ENCODE measurements around the gene CHD3. TPM values are rescaled to one million over a fixed set of nuclear protein-coding genes. Genes with fewer than 3 reads are reported as not detected.

The CHD3 gene
- total and polyA plus RNA-seq, 8 donors = 35.9 to 143 (median 45.3) TPM

- no peak overlapping the region for H3K4me3 ChIP-seq
- no peak for ATAC-seq
- intact Hi-C loops (cut with DNase I) = no loop called here
- H3K27ac ChIP-seq = no peak overlapping the region
- no peaks in the 10 kb centered on the region for H3K4me1 ChIP-seq
- no peak for TF ChIP-seq CTCF (IDR thresholded peaks at IDR 0.05)
- DNase-seq = no peak
- no peaks in the 10 kb centered on the region for H3K36me3 ChIP-seq
- no peak for FAIRE-seq
- no peaks in the 10 kb centered on the region for H3K9me3 ChIP-seq
- WGBS, 2 donors = 28 to 31% methylated on average over 2 of the region's 2 CpGs
- peaks cover 0 to 6% (median 2%) of the 10 kb centered on the region in 4 donors for H3K27me3 ChIP-seq
These were observed 72.8 kb downstream of the CHD3 start for GRCh38 chr17:7961421-7961820.

Other genes with a start within 250 kb of the CHD3 start
- 1 to 10 TPM in 5 of 6 donors, under 1 TPM in 1; 0.79 to 1.9 (median 1.2) TPM for gene ATP1B2, start 237.9 kb upstream of the CHD3 start, total RNA-seq
- gene ATP1B2, start 237.9 kb upstream of the CHD3 start, polyA plus RNA-seq = 1 to 10 TPM; 1.3 to 6.7 TPM
- gene TP53, start 201.3 kb upstream of the CHD3 start, total RNA-seq = 10 to 100 TPM; 14.6 to 35.9 (median 28.5) TPM
- 10 to 100 TPM in 1 of 2 donors, 1 to 10 TPM in 1; 8.3 to 10.8 TPM for gene TP53, start 201.3 kb upstream of the CHD3 start, polyA plus RNA-seq
- gene WRAP53, start 200.3 kb upstream of the CHD3 start, total RNA-seq = 1 to 10 TPM; 2.0 to 5.0 (median 3.8) TPM
- 10 to 100 TPM in 1 of 2 donors, 1 to 10 TPM in 1; 9.1 to 13.5 TPM for gene WRAP53, start 200.3 kb upstream of the CHD3 start, polyA plus RNA-seq
- 1 to 10 TPM in 3 of 6 donors, under 1 TPM in 3; 0.37 to 1.3 (median 0.85) TPM for gene EFNB3, start 183.6 kb upstream of the CHD3 start, total RNA-seq
- gene EFNB3, start 183.6 kb upstream of the CHD3 start, polyA plus RNA-seq = 1 to 10 TPM in 1 of 2 donors, under 1 TPM in 1; 0.84 to 5.4 TPM
- gene DNAH2, start 171.0 kb upstream of the CHD3 start, total RNA-seq = under 1 TPM; 0.09 to 0.52 (median 0.19) TPM
- gene DNAH2, start 171.0 kb upstream of the CHD3 start, polyA plus RNA-seq = under 1 TPM; 0.38 TPM
- 10 to 100 TPM; 14.9 to 23.7 (median 17.3) TPM for gene KDM6B, start 54.6 kb upstream of the CHD3 start, total RNA-seq
- 10 to 100 TPM in 1 of 2 donors, 1 to 10 TPM in 1; 8.9 to 15.3 TPM for gene KDM6B, start 54.6 kb upstream of the CHD3 start, polyA plus RNA-seq
- gene TMEM88, start 33.7 kb upstream of the CHD3 start, total RNA-seq = 1 to 10 TPM; 2.1 to 4.2 (median 2.4) TPM
- gene TMEM88, start 33.7 kb upstream of the CHD3 start, polyA plus RNA-seq = 10 to 100 TPM; 21.6 to 28.5 TPM
- 10 to 100 TPM; 20.1 to 29.6 (median 26.6) TPM for gene NAA38, start 31.2 kb upstream of the CHD3 start, total RNA-seq
- gene NAA38, start 31.2 kb upstream of the CHD3 start, polyA plus RNA-seq = 10 to 100 TPM; 75.7 to 87.2 TPM
- gene CYB5D1, start 30.8 kb upstream of the CHD3 start, total RNA-seq = 10 to 100 TPM in 1 of 6 donors, 1 to 10 TPM in 5; 5.0 to 10.5 (median 8.4) TPM
- gene CYB5D1, start 30.8 kb upstream of the CHD3 start, polyA plus RNA-seq = 1 to 10 TPM; 4.9 to 8.5 TPM
- 1 to 10 TPM; 1.2 to 2.8 (median 2.0) TPM for gene RNF227, start 27.5 kb downstream of the CHD3 start, total RNA-seq
- gene RNF227, start 27.5 kb downstream of the CHD3 start, polyA plus RNA-seq = 1 to 10 TPM; 1.6 to 3.0 TPM
- gene KCNAB3, start 41.1 kb downstream of the CHD3 start, total RNA-seq = 1 to 10 TPM in 3 of 6 donors, under 1 TPM in 3; 0.51 to 1.6 (median 0.98) TPM
- gene KCNAB3, start 41.1 kb downstream of the CHD3 start, polyA plus RNA-seq = 1 to 10 TPM; 4.7 to 8.1 TPM
- gene TRAPPC1, start 43.2 kb downstream of the CHD3 start, total RNA-seq = 10 to 100 TPM; 27.3 to 67.1 (median 39.2) TPM
- 10 to 100 TPM; 56.0 to 66.0 TPM for gene TRAPPC1, start 43.2 kb downstream of the CHD3 start, polyA plus RNA-seq
- 10 to 100 TPM in 2 of 6 donors, 1 to 10 TPM in 4; 5.8 to 17.9 (median 8.5) TPM for gene CNTROB, start 43.4 kb downstream of the CHD3 start, total RNA-seq
- gene CNTROB, start 43.4 kb downstream of the CHD3 start, polyA plus RNA-seq = 10 to 100 TPM; 30.8 to 46.1 TPM
- under 1 TPM in 4 of 6 donors, not detected in 2; 0.22 to 0.47 (median 0.28) TPM for gene GUCY2D, start 113.8 kb downstream of the CHD3 start, total RNA-seq
- gene GUCY2D, start 113.8 kb downstream of the CHD3 start, polyA plus RNA-seq = under 1 TPM; 0.02 to 0.04 TPM
- gene ALOX15B, start 150.3 kb downstream of the CHD3 start, total RNA-seq = 1 to 10 TPM in 1 of 6 donors, under 1 TPM in 4, not detected in 1; 0.09 to 4.7 (median 0.37) TPM
- gene ALOX15B, start 150.3 kb downstream of the CHD3 start, polyA plus RNA-seq = under 1 TPM; 0.05 to 0.19 TPM
- under 1 TPM in 1 of 6 donors, not detected in 5; 0.31 TPM for gene ALOX12B, start 198.9 kb downstream of the CHD3 start, total RNA-seq
- under 1 TPM in 1 of 2 donors, not detected in 1; 0.16 TPM for gene ALOX12B, start 198.9 kb downstream of the CHD3 start, polyA plus RNA-seq
- not detected for gene ALOXE3, start 229.7 kb downstream of the CHD3 start, total RNA-seq
- under 1 TPM in 1 of 2 donors, not detected in 1; 0.35 TPM for gene ALOXE3, start 229.7 kb downstream of the CHD3 start, polyA plus RNA-seq
- not detected for gene HES7, start 235.3 kb downstream of the CHD3 start, total RNA-seq
- under 1 TPM; 0.08 to 0.16 TPM for gene HES7, start 235.3 kb downstream of the CHD3 start, polyA plus RNA-seq

All from pancreas (tissue), 10 donors.